GM18858 (cell line): Measurements from ENCODE around the gene DLGAP1.

ENCODE experiments used
- ATAC-seq: cut with Tn5 transposase; IDR thresholded peaks from one replicate; pipeline ENCODE4 v1.9.1; 2021; ENCODE audit not compliant: unreplicated experiment

Gene DLGAP1

GRCh38 chr18:3910512-3910911 is 544.6 kb downstream of the DLGAP1 start:
- no peak for ATAC-seq

GRCh38 chr18:3907955-3908354 is 547.2 kb downstream of the DLGAP1 start:
- no peak for ATAC-seq

- no peak for ATAC-seq
Measured at GRCh38 chr18:3906116-3906750, 548.9 kb downstream of the DLGAP1 start.

GRCh38 chr18:3903337-3903736 is 551.8 kb downstream of the DLGAP1 start:
- no peak for ATAC-seq

- ATAC-seq: no peak
Measured at GRCh38 chr18:3902676-3903075, 552.4 kb downstream of the DLGAP1 start.

- ATAC-seq: no peak
Measured at GRCh38 chr18:3901811-3902210, 553.3 kb downstream of the DLGAP1 start.

GRCh38 chr18:3901042-3901441 is 554.1 kb downstream of the DLGAP1 start:
- ATAC-seq: no peak

- no peak for ATAC-seq
Measured at GRCh38 chr18:3900327-3900726, 554.8 kb downstream of the DLGAP1 start.

GRCh38 chr18:3898861-3899613 is 556.1 kb downstream of the DLGAP1 start:
- ATAC-seq: no peak

- no peak for ATAC-seq
Measured at GRCh38 chr18:3892152-3892551, 563.0 kb downstream of the DLGAP1 start.

GRCh38 chr18:3891245-3891644 is 563.9 kb downstream of the DLGAP1 start:
- no peak for ATAC-seq

GRCh38 chr18:3889803-3890202 is 565.3 kb downstream of the DLGAP1 start:
- ATAC-seq: no peak

GRCh38 chr18:3889121-3889520 is 566.0 kb downstream of the DLGAP1 start:
- no peak for ATAC-seq

GRCh38 chr18:3886575-3887322 is 568.4 kb downstream of the DLGAP1 start:
- no peak for ATAC-seq

- peak; percentile 47 for ATAC-seq
Measured at GRCh38 chr18:3885209-3885792, 569.8 kb downstream of the DLGAP1 start.

- ATAC-seq: no peak
Measured at GRCh38 chr18:3879836-3880120, 575.3 kb downstream of the DLGAP1 start.

GRCh38 chr18:3879114-3879835 is 575.8 kb downstream of the DLGAP1 start:
- no peak for ATAC-seq

GRCh38 chr18:3878401-3878800 is 576.7 kb downstream of the DLGAP1 start:
- no peak for ATAC-seq

GRCh38 chr18:3877678-3878077 is 577.4 kb downstream of the DLGAP1 start:
- ATAC-seq: no peak

- ATAC-seq: no peak
Measured at GRCh38 chr18:3875961-3876360, 579.1 kb downstream of the DLGAP1 start.

- no peak for ATAC-seq
Measured at GRCh38 chr18:3875376-3875775, 579.7 kb downstream of the DLGAP1 start.
